HG03469 (cell line): ENCODE results near the gene PROK2.
A peak's percentile ranks its signal among the peaks of the same experiment; 100 is the strongest.

Source experiments
- ATAC-seq: cut with Tn5 transposase; IDR thresholded peaks from one replicate; pipeline ENCODE4 v1.9.1; 2021; ENCODE audit warnings: mild to moderate bottlenecking, moderate library complexity, moderate number of reproducible peaks; ENCODE audit not compliant: unreplicated experiment

Gene PROK2

GRCh38 chr3:71751602-71752001 is 33.3 kb downstream of the PROK2 start:
- ATAC-seq, result no peak

- no peak for ATAC-seq
Observed at GRCh38 chr3:71744738-71745137, 40.2 kb downstream of the PROK2 start.

GRCh38 chr3:71742621-71743020 is 42.3 kb downstream of the PROK2 start:
- ATAC-seq, result no peak

GRCh38 chr3:71734881-71735280 is 50.1 kb downstream of the PROK2 start:
- no peak for ATAC-seq

- no peak for ATAC-seq
Observed at GRCh38 chr3:71733319-71733718, 51.6 kb downstream of the PROK2 start.

GRCh38 chr3:71732637-71733036 is 52.3 kb downstream of the PROK2 start:
- ATAC-seq, result no peak

GRCh38 chr3:71728632-71729342 is 56.2 kb downstream of the PROK2 start:
- ATAC-seq, result no peak

GRCh38 chr3:71726146-71726545 is 58.8 kb downstream of the PROK2 start:
- ATAC-seq, result no peak

- ATAC-seq, result no peak
Observed at GRCh38 chr3:71725271-71725991, 59.5 kb downstream of the PROK2 start, which contains the start of gene EIF4E3. Gene EIF4E3, minus strand, starts transcription at chr3:71725402. Its CDS starts 35 bp downstream, at chr3:71725367.

GRCh38 chr3:71724584-71725270 is 60.2 kb downstream of the PROK2 start:
- ATAC-seq, result no peak

- no peak for ATAC-seq
Observed at GRCh38 chr3:71724171-71724453, 60.8 kb downstream of the PROK2 start.

- peak; percentile 46 for ATAC-seq
Observed at GRCh38 chr3:71723452-71724170, 61.3 kb downstream of the PROK2 start.

- no peak for ATAC-seq
Observed at GRCh38 chr3:71722693-71723092, 62.3 kb downstream of the PROK2 start.
